ENCODE results near the gene NLRP9. TPM values are rescaled to one million over a fixed set of nuclear protein-coding genes. Genes with fewer than 3 reads are reported as not detected.

Gene NLRP9
- total RNA-seq, 1 donor from 2014 or later = not detected

GRCh38 chr19:55698256-55698655 lies 39.9 kb downstream of the NLRP9 start:
- no peak overlapping the region for H3K4me3 ChIP-seq
- DNase-seq = peak; percentile 56

GRCh38 chr19:55697698-55698097 lies 40.5 kb downstream of the NLRP9 start:
- H3K36me3 ChIP-seq = peaks cover 52% of the 10 kb centered on the region

More at GRCh38 chr19:55698256-55698655, 39.9 kb downstream of the NLRP9 start:
- Histone ChIP-seq H3K27ac (no peak overlapping the region), H3K9me3 (no peaks in the 10 kb centered on the region), H3K36me3 (peaks cover 46% of the 10 kb centered on the region), H3K4me1 (no peaks in the 10 kb centered on the region), H3K27me3 (no peaks in the 10 kb centered on the region)
- ATAC-seq = no peak
- no peak for TF ChIP-seq CTCF (IDR thresholded peaks at IDR 0.05)
- intact Hi-C loops (cut with DNase I) = no loop called here

GRCh38 chr19:55697069-55697440 lies 41.1 kb downstream of the NLRP9 start:
- intact Hi-C loops (cut with DNase I) = no loop called here
- Histone ChIP-seq H3K4me3 (no peak overlapping the region), H3K4me1 (no peaks in the 10 kb centered on the region), H3K9me3 (no peaks in the 10 kb centered on the region), H3K36me3 (peaks cover 58% of the 10 kb centered on the region), H3K27me3 (no peaks in the 10 kb centered on the region), H3K27ac (no peak overlapping the region)
- ATAC-seq (no peak), DNase-seq (no peak)
- no peak for TF ChIP-seq CTCF (IDR thresholded peaks at IDR 0.05)

More at GRCh38 chr19:55697698-55698097, 40.5 kb downstream of the NLRP9 start:
- DNase-seq = peak; percentile 30
- H3K4me3 ChIP-seq = no peak overlapping the region
- intact Hi-C loops (cut with DNase I) = no loop called here
- H3K4me1 ChIP-seq = no peaks in the 10 kb centered on the region
- H3K9me3 ChIP-seq = no peaks in the 10 kb centered on the region
- TF ChIP-seq CTCF (IDR thresholded peaks at IDR 0.05) = no peak
- H3K27me3 ChIP-seq = no peaks in the 10 kb centered on the region
- no peak overlapping the region for H3K27ac ChIP-seq
- no peak for ATAC-seq

- no peak for ATAC-seq
- Histone ChIP-seq H3K4me1 (no peaks in the 10 kb centered on the region), H3K4me3 (no peak overlapping the region), H3K9me3 (no peaks in the 10 kb centered on the region), H3K27me3 (no peaks in the 10 kb centered on the region), H3K27ac (no peak overlapping the region), H3K36me3 (peaks cover 63% of the 10 kb centered on the region)
- no peak for TF ChIP-seq CTCF (IDR thresholded peaks at IDR 0.05)
- intact Hi-C loops (cut with DNase I) = no loop called here
- DNase-seq = peak; percentile 46
Observed at GRCh38 chr19:55696301-55697068, 41.7 kb downstream of the NLRP9 start.

- Histone ChIP-seq H3K9me3 (no peaks in the 10 kb centered on the region), H3K27ac (no peak overlapping the region), H3K4me3 (no peak overlapping the region), H3K4me1 (no peaks in the 10 kb centered on the region), H3K27me3 (no peaks in the 10 kb centered on the region), H3K36me3 (peaks cover 69% of the 10 kb centered on the region)
- TF ChIP-seq CTCF (IDR thresholded peaks at IDR 0.05) = no peak
- ATAC-seq (no peak), DNase-seq (peak; percentile 42)
- intact Hi-C loops (cut with DNase I) = no loop called here
Observed at GRCh38 chr19:55695511-55696290, 42.5 kb downstream of the NLRP9 start.
